Upper lobe of right lung (tissue), 1 donor: ENCODE measurements around the gene SLC4A1. TPM values are rescaled to one million over a fixed set of nuclear protein-coding genes. Genes with fewer than 3 reads are reported as not detected.

ENCODE experiments used
- ATAC-seq: fragments of 200-7000 bp; cut with Tn5 transposase; one replicate; pipeline ENCODE4 v1.9.1; 2020; ENCODE audit warnings: mild to moderate bottlenecking, moderate library complexity
- DNase-seq: peaks from one replicate; pipeline ENCODE4 v3.0.0-alpha.2; 2020
- H3K27ac ChIP-seq: fragments of 200-600 bp; one replicate; pipeline ENCODE4 v1.8.0; 2022
- H3K27me3 ChIP-seq: fragments of 200-600 bp; one replicate; pipeline ENCODE4 v1.8.0; 2022; ENCODE audit warnings: mild to moderate bottlenecking
- H3K36me3 ChIP-seq: fragments of 200-600 bp; one replicate; pipeline ENCODE4 v1.8.0; 2022
- H3K4me1 ChIP-seq: fragments of 200-600 bp; one replicate; pipeline ENCODE4 v1.8.0; 2022
- H3K4me3 ChIP-seq: fragments of 200-600 bp; one replicate; pipeline ENCODE4 v1.8.0; 2022; ENCODE audit warnings: mild to moderate bottlenecking
- H3K9me3 ChIP-seq: fragments of 200-600 bp; one replicate; pipeline ENCODE4 v1.8.0; 2022
- intact Hi-C: fragments of 100-400 bp; cut with DNase I; formaldehyde crosslinking; loops from one replicate; pipeline ENCODE4 v1.11.0; 2022
- total RNA-seq: library from RNA; stranded (reverse); fragmentation: NEBNext Ultra II Directional; extraction: Animal tissue kit (Norgen Biotek cat#: 25700); gene quantifications from one replicate; pipeline ENCODE4 v1.2.1, GENCODE V29; 2021
- TF ChIP-seq, protein P1 (sequence below): fragments of 200-600 bp; IDR thresholded peaks from one replicate; pipeline ENCODE4 v1.8.0; 2022; ENCODE audit warnings: antibody characterized with exemption
- donor health status: DM: no; HTN: yes; CAD: no; lungs with severe emphysema.

The SLC4A1 gene
- total RNA-seq, 1 donor from 2014 or later: 0.43 TPM

DNA sequence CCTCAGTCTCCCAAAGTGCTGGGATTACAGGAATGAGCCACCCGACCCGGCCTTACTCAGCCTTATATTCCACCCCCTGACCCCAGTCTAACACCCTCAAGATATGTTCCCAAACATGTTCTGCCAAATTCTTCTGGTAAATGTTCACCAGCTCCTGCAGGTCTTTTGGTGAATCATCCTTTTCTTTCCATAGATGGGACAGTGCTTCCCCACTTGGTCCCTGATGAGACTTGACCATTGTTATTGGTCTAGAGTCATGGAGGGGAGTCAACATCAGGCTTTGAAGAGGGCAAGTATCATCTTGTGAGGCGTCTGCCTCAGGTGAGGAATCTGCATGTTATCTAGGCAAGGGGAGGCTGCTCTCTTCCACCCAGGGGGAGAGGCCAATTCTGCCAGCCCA lies 30.0 kb upstream of the SLC4A1 start:
- H3K27me3 ChIP-seq: no peaks in the 10 kb centered on the region
- intact Hi-C loops: no loop called here
- no peaks in the 10 kb centered on the region for H3K36me3 ChIP-seq
- ATAC-seq: no peak
- H3K9me3 ChIP-seq: no peaks in the 10 kb centered on the region
- no peak overlapping the region for H3K4me3 ChIP-seq
- H3K4me1 ChIP-seq: no peaks in the 10 kb centered on the region
- no peak for DNase-seq
- H3K27ac ChIP-seq: no peak overlapping the region
- TF ChIP-seq, protein P1, sequence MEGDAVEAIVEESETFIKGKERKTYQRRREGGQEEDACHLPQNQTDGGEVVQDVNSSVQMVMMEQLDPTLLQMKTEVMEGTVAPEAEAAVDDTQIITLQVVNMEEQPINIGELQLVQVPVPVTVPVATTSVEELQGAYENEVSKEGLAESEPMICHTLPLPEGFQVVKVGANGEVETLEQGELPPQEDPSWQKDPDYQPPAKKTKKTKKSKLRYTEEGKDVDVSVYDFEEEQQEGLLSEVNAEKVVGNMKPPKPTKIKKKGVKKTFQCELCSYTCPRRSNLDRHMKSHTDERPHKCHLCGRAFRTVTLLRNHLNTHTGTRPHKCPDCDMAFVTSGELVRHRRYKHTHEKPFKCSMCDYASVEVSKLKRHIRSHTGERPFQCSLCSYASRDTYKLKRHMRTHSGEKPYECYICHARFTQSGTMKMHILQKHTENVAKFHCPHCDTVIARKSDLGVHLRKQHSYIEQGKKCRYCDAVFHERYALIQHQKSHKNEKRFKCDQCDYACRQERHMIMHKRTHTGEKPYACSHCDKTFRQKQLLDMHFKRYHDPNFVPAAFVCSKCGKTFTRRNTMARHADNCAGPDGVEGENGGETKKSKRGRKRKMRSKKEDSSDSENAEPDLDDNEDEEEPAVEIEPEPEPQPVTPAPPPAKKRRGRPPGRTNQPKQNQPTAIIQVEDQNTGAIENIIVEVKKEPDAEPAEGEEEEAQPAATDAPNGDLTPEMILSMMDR: no peak

DNA sequence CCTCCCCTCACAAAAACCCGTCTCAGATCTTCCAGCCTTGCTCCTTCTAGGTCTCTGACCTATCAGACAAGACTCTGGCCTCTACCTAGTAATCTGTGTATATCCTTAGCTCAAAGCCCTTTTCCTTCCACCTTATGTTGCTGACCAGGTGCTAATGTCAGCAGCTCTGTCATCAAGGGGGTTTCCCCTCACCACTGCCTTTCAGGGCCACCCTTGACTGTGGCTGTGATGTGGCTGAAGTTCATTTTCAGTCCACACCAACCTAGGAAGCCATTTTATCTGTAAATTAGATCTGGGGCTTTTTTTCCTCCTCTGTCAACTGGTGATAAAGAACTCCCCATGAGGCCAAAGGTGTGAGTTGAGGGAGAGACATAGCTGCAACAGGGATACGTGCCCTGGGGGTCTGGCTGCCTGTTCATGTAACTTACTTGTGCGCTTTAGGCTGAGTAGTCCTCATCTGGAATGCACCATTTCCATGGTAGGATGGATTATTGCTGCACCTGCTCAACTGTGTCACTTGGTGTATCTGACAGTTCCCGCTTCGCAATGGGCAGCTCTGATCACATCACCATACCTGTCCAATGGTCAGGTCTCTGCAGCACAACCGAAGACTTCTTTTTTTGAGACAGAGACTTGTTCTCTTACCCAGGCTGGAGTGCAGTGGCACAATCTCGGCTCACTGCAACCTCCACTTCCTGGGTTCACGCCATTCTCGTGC lies 25.7 kb upstream of the SLC4A1 start:
- intact Hi-C loops: no loop called here
- DNase-seq: no peak
- H3K27ac ChIP-seq: no peak overlapping the region
- H3K4me1 ChIP-seq: no peaks in the 10 kb centered on the region
- no peaks in the 10 kb centered on the region for H3K9me3 ChIP-seq
- H3K27me3 ChIP-seq: no peaks in the 10 kb centered on the region
- ATAC-seq: no peak
- H3K4me3 ChIP-seq: no peak overlapping the region
- no peaks in the 10 kb centered on the region for H3K36me3 ChIP-seq
- TF ChIP-seq, protein P1: no peak

DNA sequence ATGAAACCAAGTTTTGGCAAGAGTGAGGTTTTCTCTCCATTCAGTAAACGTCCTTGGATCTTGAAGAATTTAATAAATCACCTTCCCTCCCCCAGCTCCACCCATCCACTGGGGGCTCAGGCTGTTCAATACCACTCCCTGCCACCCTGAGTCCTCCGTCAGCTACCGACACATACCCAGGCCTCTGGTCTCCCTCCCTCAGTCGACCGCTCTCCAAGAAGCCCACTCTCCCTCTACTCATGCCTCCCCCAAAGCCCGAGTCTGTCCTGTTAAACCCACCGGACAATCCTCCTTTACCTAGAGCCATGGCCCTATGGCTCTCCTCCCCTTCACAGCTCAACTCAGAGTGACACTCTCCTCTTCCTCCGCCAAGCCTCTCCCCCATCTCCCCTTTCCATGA lies 19.7 kb upstream of the SLC4A1 start:
- ATAC-seq (no peak), DNase-seq (no peak)
- intact Hi-C loops: no loop called here
- no peak overlapping the region for H3K4me3 ChIP-seq
- H3K27me3 ChIP-seq: no peaks in the 10 kb centered on the region
- no peaks in the 10 kb centered on the region for H3K9me3 ChIP-seq
- no peak overlapping the region for H3K27ac ChIP-seq
- H3K36me3 ChIP-seq: no peaks in the 10 kb centered on the region
- H3K4me1 ChIP-seq: no peaks in the 10 kb centered on the region
- TF ChIP-seq, protein P1: no peak

DNA sequence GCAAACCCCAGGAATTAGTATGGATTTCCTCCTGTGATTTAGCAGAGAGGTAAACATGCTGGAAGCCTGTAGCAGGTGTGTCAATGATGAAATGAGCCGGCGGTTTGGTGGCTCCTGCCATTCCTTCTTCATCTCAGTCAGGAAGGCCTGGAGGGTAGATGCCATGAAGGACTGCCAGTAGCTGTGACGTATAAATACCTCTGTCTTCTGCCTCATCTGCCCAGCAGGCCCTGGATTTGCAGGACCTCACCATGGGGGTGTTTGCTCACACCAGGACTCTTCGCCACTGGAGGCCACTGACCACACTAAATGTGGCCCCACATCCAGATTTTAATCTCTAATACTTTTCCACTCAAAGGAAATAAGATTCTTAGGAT lies 16.1 kb upstream of the SLC4A1 start:
- Histone ChIP-seq H3K4me1 (peaks cover 17% of the 10 kb centered on the region), H3K9me3 (no peaks in the 10 kb centered on the region), H3K27ac (no peak overlapping the region), H3K27me3 (no peaks in the 10 kb centered on the region), H3K4me3 (no peak overlapping the region), H3K36me3 (no peaks in the 10 kb centered on the region)
- TF ChIP-seq, protein P1: no peak
- DNase-seq (no peak), ATAC-seq (no peak)
- intact Hi-C loops: no loop called here

DNA sequence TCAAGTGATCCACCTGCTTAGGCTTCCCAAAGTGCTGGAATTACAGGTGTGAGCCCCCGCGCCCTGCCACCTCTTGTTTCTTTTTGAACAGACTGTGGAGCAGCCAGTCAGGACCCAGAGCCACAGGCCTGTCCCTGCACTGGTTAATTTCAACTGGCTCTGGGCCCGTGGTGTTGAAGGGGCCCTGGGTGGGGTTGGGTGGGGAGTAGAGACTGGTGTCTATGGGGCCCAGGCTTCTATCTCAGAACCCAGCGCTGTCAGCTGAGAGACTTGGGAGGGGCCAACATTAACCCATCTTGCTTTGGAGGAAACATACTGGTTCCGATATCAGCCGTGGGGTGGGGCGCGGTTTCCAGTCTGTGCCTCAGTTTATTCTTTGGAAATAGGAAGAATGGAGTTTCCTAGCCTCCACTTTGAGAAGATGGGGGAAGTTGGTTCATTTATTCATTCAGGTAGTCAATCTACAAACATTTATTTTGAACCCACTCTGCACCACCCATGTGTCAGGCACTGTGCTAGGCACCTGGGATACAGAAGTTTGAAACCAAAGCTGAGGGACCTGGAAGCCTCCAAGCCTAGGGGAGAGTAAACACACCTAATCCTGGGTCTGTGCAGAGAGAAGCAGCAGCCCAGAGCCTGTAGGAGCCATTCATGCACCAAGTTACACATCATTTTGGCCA lies 15.5 kb upstream of the SLC4A1 start:
- Histone ChIP-seq H3K9me3 (no peaks in the 10 kb centered on the region), H3K4me3 (no peak overlapping the region), H3K36me3 (no peaks in the 10 kb centered on the region), H3K27me3 (no peaks in the 10 kb centered on the region), H3K4me1 (peaks cover 17% of the 10 kb centered on the region), H3K27ac (no peak overlapping the region)
- ATAC-seq (no peak), DNase-seq (no peak)
- intact Hi-C loops: no loop called here
- TF ChIP-seq, protein P1: no peak
